IMR-90 (cell line): ENCODE measurements around the gene TAOK1. TPM values are rescaled to one million over a fixed set of nuclear protein-coding genes. Genes with fewer than 3 reads are reported as not detected.

Experiments used
- ATAC-seq: fragments of 200-7000 bp; cut with Tn5 transposase; 2 replicates; pipeline ENCODE4 v1.9.1; 2020; ENCODE audit warnings: low read depth, mild to moderate bottlenecking, moderate library complexity
- BruUV-seq: library from RNA; stranded (reverse); fragments of 400-500 nt; replicated peaks from 2 replicates; lab custom pipeline; 2021; lab: Mats Ljungman, UMichigan
- CTCF ChIA-PET: fragments of 300-600 bp; formaldehyde crosslinking; extraction: SDS; loops from one replicate; lab custom pipeline; 2021; ENCODE audit warnings: antibody characterized with exemption; lab: Yijun Ruan, JAX
- POLR2A ChIA-PET: fragments of 300-600 bp; sonication (Branson Sonifier 250); formaldehyde crosslinking; loops from one replicate; lab custom pipeline; 2022; ENCODE audit warnings: antibody characterized with exemption; ENCODE audit not compliant: unreplicated experiment; lab: Charles Lee
- DNase-seq: peaks from one replicate; pipeline ENCODE4 v3.0.0; 2013
- H2AFZ ChIP-seq: replicated peaks from 2 replicates; pipeline ENCODE3; 2013; ENCODE audit warnings: low read length, mild to moderate bottlenecking; ENCODE audit not compliant: poor library complexity
- H2AK5ac ChIP-seq: 2 replicates; pipeline ENCODE4 v1.6.1; 2013; ENCODE audit warnings: low read depth, low read length, inconsistent platforms
- H2AK9ac ChIP-seq: replicated peaks from 2 replicates; pipeline ENCODE3; 2013; ENCODE audit warnings: mild to moderate bottlenecking, low read depth, low read length, moderate library complexity; ENCODE audit not compliant: poor library complexity
- H2BK120ac ChIP-seq: 2 replicates; pipeline ENCODE4 v1.6.1; 2013; ENCODE audit warnings: low read depth, low read length, inconsistent platforms
- H2BK15ac ChIP-seq: 3 replicates; pipeline ENCODE4 v1.6.1; 2013; ENCODE audit warnings: low read depth, low read length, inconsistent platforms
- H2BK20ac ChIP-seq: 2 replicates; pipeline ENCODE4 v1.6.1; 2013; ENCODE audit warnings: low read depth, mild to moderate bottlenecking, inconsistent platforms, low read length, moderate library complexity
- H2BK5ac ChIP-seq: 2 replicates; pipeline ENCODE4 v1.6.1; 2013; ENCODE audit warnings: mild to moderate bottlenecking, low read depth, low read length, inconsistent platforms; ENCODE audit not compliant: poor library complexity, severe bottlenecking
- H3K14ac ChIP-seq: replicated peaks from 2 replicates; pipeline ENCODE4 v1.6.1; 2013; ENCODE audit warnings: low read depth, low read length, inconsistent platforms
- H3K18ac ChIP-seq: 2 replicates; pipeline ENCODE4 v1.6.1; 2013; ENCODE audit warnings: low read depth, low read length, control low read depth
- H3K23ac ChIP-seq: 2 replicates; pipeline ENCODE4 v1.6.1; 2013; ENCODE audit warnings: low read depth, low read length, inconsistent platforms
- H3K27ac ChIP-seq: 2 replicates; pipeline ENCODE4 v1.5.1; 2013; ENCODE audit warnings: mild to moderate bottlenecking, control low read depth, low read length; ENCODE audit not compliant: insufficient read depth
- H3K27me3 ChIP-seq: 2 replicates; pipeline ENCODE4 v1.6.1; 2013; ENCODE audit warnings: low read length; ENCODE audit not compliant: control insufficient read depth, insufficient read depth
- H3K36me3 ChIP-seq: 2 replicates; pipeline ENCODE4 v1.6.1; 2013; ENCODE audit warnings: low read length, mixed read lengths; ENCODE audit not compliant: control insufficient read depth, insufficient read depth
- H3K4ac ChIP-seq: 2 replicates; pipeline ENCODE4 v1.6.1; 2013; ENCODE audit warnings: low read depth, low read length, inconsistent platforms
- H3K4me1 ChIP-seq: 2 replicates; pipeline ENCODE4 v1.6.1; 2013; ENCODE audit warnings: low read length, mixed read lengths; ENCODE audit not compliant: control insufficient read depth, insufficient read depth
- H3K4me2 ChIP-seq: 2 replicates; pipeline ENCODE4 v1.6.1; 2013; ENCODE audit warnings: low read depth, mild to moderate bottlenecking, control low read depth, low read length, moderate library complexity
- H3K4me3 ChIP-seq: 2 replicates; pipeline ENCODE4 v1.5.1; 2013; ENCODE audit warnings: low read depth, mild to moderate bottlenecking, control low read depth, low read length, moderate library complexity; ENCODE audit not compliant: insufficient read depth
- H3K56ac ChIP-seq: 2 replicates; pipeline ENCODE4 v1.6.1; 2013; ENCODE audit warnings: low read length, inconsistent platforms; ENCODE audit not compliant: insufficient read depth; ENCODE audit errors: extremely low read depth
- H3K79me1 ChIP-seq, 2 experiments: 2 replicates each; pipeline ENCODE4 v1.6.1; 2013; ENCODE audit warnings: low read length in 2 of 2, inconsistent platforms in 1 of 2, low read depth in 1 of 2
- H3K9ac ChIP-seq: 2 replicates; pipeline ENCODE4 v1.6.1; 2013; ENCODE audit warnings: low read depth, low read length, control low read depth
- H3K9me1 ChIP-seq: 2 replicates; pipeline ENCODE4 v1.6.1; 2013; ENCODE audit warnings: low read length, inconsistent platforms; ENCODE audit not compliant: insufficient read depth
- H3K9me3 ChIP-seq: 2 replicates; pipeline ENCODE4 v1.6.1; 2013; ENCODE audit warnings: low read length; ENCODE audit not compliant: control insufficient read depth, insufficient read depth
- H4K20me1 ChIP-seq: 2 replicates; pipeline ENCODE4 v1.6.1; 2013; ENCODE audit warnings: low read length, inconsistent platforms; ENCODE audit not compliant: insufficient read depth
- H4K5ac ChIP-seq: 2 replicates; pipeline ENCODE4 v1.6.1; 2013; ENCODE audit warnings: mild to moderate bottlenecking, low read depth, low read length, control low read depth
- H4K8ac ChIP-seq, 2 experiments: 2 replicates each; pipeline ENCODE4 v1.6.1; 2013; ENCODE audit warnings: low read depth in 2 of 2, low read length in 2 of 2, control low read depth in 1 of 2, inconsistent platforms in 1 of 2
- H4K91ac ChIP-seq: 2 replicates; pipeline ENCODE4 v1.6.1; 2013; ENCODE audit warnings: low read depth, low read length, inconsistent platforms; ENCODE audit not compliant: insufficient read depth
- FOS ChIP-seq: fragments of 150-350 bp; IDR thresholded peaks from 2 replicates; pipeline ENCODE4 v1.6.1; 2016; ENCODE audit warnings: low read depth, low read length
- MAFK ChIP-seq: IDR thresholded peaks from 2 replicates; pipeline ENCODE4 v1.6.1; 2012; ENCODE audit warnings: low read depth, low read length, improper control_type of control experiment
- MAZ ChIP-seq: IDR thresholded peaks from 2 replicates; pipeline ENCODE4 v1.6.1; 2012; ENCODE audit warnings: low read depth, mild to moderate bottlenecking, low read length, improper control_type of control experiment, moderate library complexity, borderline replicate concordance
- MXI1 ChIP-seq: IDR thresholded peaks from 2 replicates; pipeline ENCODE4 v1.6.1; 2012; ENCODE audit warnings: low read depth, mild to moderate bottlenecking, low read length, moderate library complexity, borderline replicate concordance
- NFE2L2 ChIP-seq: fragments of 150-350 bp; IDR thresholded peaks from 2 replicates; pipeline ENCODE4 v1.6.1; 2016; ENCODE audit warnings: low read depth, mild to moderate bottlenecking, low read length
- POLR2A ChIP-seq: IDR thresholded peaks from 2 replicates; pipeline ENCODE4 v1.6.1; 2012; ENCODE audit warnings: mild to moderate bottlenecking, low read depth, low read length
- RAD21 ChIP-seq: IDR thresholded peaks from 2 replicates; pipeline ENCODE4 v1.6.1; 2012; ENCODE audit warnings: low read length, improper control_type of control experiment
- RCOR1 ChIP-seq: IDR thresholded peaks from 2 replicates; pipeline ENCODE4 v1.6.1; 2012; ENCODE audit warnings: mild to moderate bottlenecking, low read length, improper control_type of control experiment; ENCODE audit not compliant: insufficient replicate concordance
- WGBS, 2 experiments: methylation state at CpG; one replicate each; pipeline versions ENCODE4 v1.1.5 to v1.1.7; 2013; ENCODE audit warnings: missing lambda C conversion rate in 2 of 2; ENCODE audit not compliant: insufficient read length in 1 of 2; ENCODE audit errors: extremely low coverage in 2 of 2; 5-methylcytosine and 5-hydroxymethylcytosine counted together
- dilution Hi-C: fragments of 300-500 bp; cut with HindIII; formaldehyde crosslinking; loops from one replicate; pipeline ENCODE4 v1.14.3; 2018; ENCODE audit warnings: low sequenced_read_pairs; ENCODE audit not compliant: unreplicated experiment
- in situ Hi-C: fragments of 300-500 bp; cut with MboI; formaldehyde crosslinking; loops from 3 replicates; pipeline ENCODE4 v1.14.3; 2019; ENCODE audit warnings: low sequenced_read_pairs, inconsistent platforms, mixed read lengths
- intact Hi-C: fragments of 100-400 bp; cut with micrococcal nuclease; formaldehyde crosslinking; loops from 2 replicates; pipeline ENCODE4 v1.10.0; 2022
- polyA plus RNA-seq, 3 experiments: library from polyadenylated mRNA; depleted of rRNA; stranded (reverse); fragments of >200 nt; gene quantifications; 2 replicates each; pipeline ENCODE4 v1.2.3, GENCODE V29; 2012; ENCODE audit warnings: low replicate concordance in 1 of 3
- total RNA-seq: library from RNA; depleted of rRNA; stranded (reverse); fragments of >200 nt; gene quantifications from 2 replicates; pipeline ENCODE4 v1.2.3, GENCODE V29; 2012

The TAOK1 gene
- total and polyA plus RNA-seq, 2 of the 4 experiments (the other 2 are of a cell fraction): 9.8 to 91.8 TPM

- no peak overlapping the region for H3K23ac ChIP-seq
- H3K4me2 ChIP-seq: no peak overlapping the region
- no peak for TF ChIP-seq RCOR1
- no peak for TF ChIP-seq NFE2L2
- no peak for TF ChIP-seq MXI1
- no peak for TF ChIP-seq MAZ
- TF ChIP-seq POLR2A: no peak
- no peak for TF ChIP-seq MAFK
- no peak for TF ChIP-seq RAD21
- TF ChIP-seq FOS: no peak
- no peak overlapping the region for H4K5ac ChIP-seq
- ChIA-PET POLR2A (no interaction called here), CTCF (interaction anchor here (0.7 kb wide), 1 partner anchor 13 kb away, joined by 3 read pairs; no protein-coding TSS in a partner anchor)
- no peaks in the 10 kb centered on the region for H3K9me3 ChIP-seq
- no TSS peak for BruUV-seq
- H4K8ac ChIP-seq: no peak overlapping the region
- no peak overlapping the region for H4K91ac ChIP-seq
- H3K56ac ChIP-seq: no peak overlapping the region
- no peak overlapping the region for H2BK5ac ChIP-seq
- H3K27me3 ChIP-seq: no peaks in the 10 kb centered on the region
- H3K4me3 ChIP-seq: no peak overlapping the region
- WGBS, 2 experiments: 100% methylated on average over 1 of the region's 4 CpGs; no CpG with 5 or more reads in 1 of the 2 experiments
- no peak overlapping the region for H2AK9ac ChIP-seq
- H2BK20ac ChIP-seq: no peak overlapping the region
- H4K20me1 ChIP-seq: peaks cover 41% of the 10 kb centered on the region
- no peak overlapping the region for H2AFZ ChIP-seq
- H2AK5ac ChIP-seq: no peak overlapping the region
- H3K4me1 ChIP-seq: no peaks in the 10 kb centered on the region
- H3K14ac ChIP-seq: no peak overlapping the region
- dilution Hi-C loops (no loop called here), in situ Hi-C loops (no loop called here), intact Hi-C loops (no loop called here)
- peaks cover 9% of the 10 kb centered on the region; the same call in 1 of the 2 replicates for H3K36me3 ChIP-seq
- H3K4ac ChIP-seq: no peak overlapping the region
- no peaks in the 10 kb centered on the region for H3K9me1 ChIP-seq
- no peak for ATAC-seq
- H3K9ac ChIP-seq: no peak overlapping the region
- no peak overlapping the region for H2BK120ac ChIP-seq
- no peak overlapping the region for H2BK15ac ChIP-seq
- H3K18ac ChIP-seq: no peak overlapping the region
- H3K79me1 ChIP-seq: peaks cover 4 to 56% of the 10 kb centered on the region in 2 experiments; a peak in 3 of 4 replicates
- H3K27ac ChIP-seq: no peak overlapping the region
- peak; percentile 56 for DNase-seq
These were observed 67.9 kb downstream of the TAOK1 start for GRCh38 chr17:29458066-29458465.
